GM19463 (cell line): Measurements from ENCODE around the gene TCF20.

Experiments
- ATAC-seq: cut with Tn5 transposase; IDR thresholded peaks from one replicate; pipeline ENCODE4 v1.9.1; 2021; ENCODE audit warnings: mild to moderate bottlenecking, moderate library complexity; ENCODE audit not compliant: unreplicated experiment

The TCF20 gene

GRCh38 chr22:42261296-42261695 lies 9.2 kb downstream of the TCF20 start:
- no peak for ATAC-seq

GRCh38 chr22:42258126-42258525 lies 12.3 kb downstream of the TCF20 start:
- no peak for ATAC-seq

- ATAC-seq, result no peak
Observed at GRCh38 chr22:42257386-42257785, 13.1 kb downstream of the TCF20 start.

GRCh38 chr22:42256930-42257329 lies 13.5 kb downstream of the TCF20 start:
- no peak for ATAC-seq

GRCh38 chr22:42256220-42256619 lies 14.2 kb downstream of the TCF20 start:
- no peak for ATAC-seq

- ATAC-seq, result no peak
Observed at GRCh38 chr22:42249831-42250230, 20.6 kb downstream of the TCF20 start.

- ATAC-seq, result no peak
Observed at GRCh38 chr22:42248995-42249394, 21.5 kb downstream of the TCF20 start.

- ATAC-seq, result no peak
Observed at GRCh38 chr22:42247596-42247995, 22.9 kb downstream of the TCF20 start.

- no peak for ATAC-seq
Observed at GRCh38 chr22:42243802-42244060, 26.7 kb downstream of the TCF20 start.

GRCh38 chr22:42236848-42237247 lies 33.6 kb downstream of the TCF20 start:
- ATAC-seq, result no peak

- no peak for ATAC-seq
Observed at GRCh38 chr22:42236268-42236667, 34.2 kb downstream of the TCF20 start.

GRCh38 chr22:42233879-42234278 lies 36.6 kb downstream of the TCF20 start:
- ATAC-seq, result no peak

GRCh38 chr22:42231929-42232328 lies 38.5 kb downstream of the TCF20 start:
- ATAC-seq, result no peak

- ATAC-seq, result no peak
Observed at GRCh38 chr22:42229455-42230149, 40.9 kb downstream of the TCF20 start.

- ATAC-seq, result no peak
Observed at GRCh38 chr22:42228483-42228882, 42.0 kb downstream of the TCF20 start.

- no peak for ATAC-seq
Observed at GRCh38 chr22:42227435-42227834, 43.0 kb downstream of the TCF20 start.

GRCh38 chr22:42225841-42226240 lies 44.6 kb downstream of the TCF20 start:
- ATAC-seq, result no peak

GRCh38 chr22:42222140-42222539 lies 48.3 kb downstream of the TCF20 start:
- no peak for ATAC-seq
